ENCODE results near the gene DUSP22.
"Not testable (repeated sequence)": the region's sequence is repeated elsewhere in the genome, so short reads cannot be mapped to it uniquely, and the experiment has no call there.

DUSP22 gene

DNA sequence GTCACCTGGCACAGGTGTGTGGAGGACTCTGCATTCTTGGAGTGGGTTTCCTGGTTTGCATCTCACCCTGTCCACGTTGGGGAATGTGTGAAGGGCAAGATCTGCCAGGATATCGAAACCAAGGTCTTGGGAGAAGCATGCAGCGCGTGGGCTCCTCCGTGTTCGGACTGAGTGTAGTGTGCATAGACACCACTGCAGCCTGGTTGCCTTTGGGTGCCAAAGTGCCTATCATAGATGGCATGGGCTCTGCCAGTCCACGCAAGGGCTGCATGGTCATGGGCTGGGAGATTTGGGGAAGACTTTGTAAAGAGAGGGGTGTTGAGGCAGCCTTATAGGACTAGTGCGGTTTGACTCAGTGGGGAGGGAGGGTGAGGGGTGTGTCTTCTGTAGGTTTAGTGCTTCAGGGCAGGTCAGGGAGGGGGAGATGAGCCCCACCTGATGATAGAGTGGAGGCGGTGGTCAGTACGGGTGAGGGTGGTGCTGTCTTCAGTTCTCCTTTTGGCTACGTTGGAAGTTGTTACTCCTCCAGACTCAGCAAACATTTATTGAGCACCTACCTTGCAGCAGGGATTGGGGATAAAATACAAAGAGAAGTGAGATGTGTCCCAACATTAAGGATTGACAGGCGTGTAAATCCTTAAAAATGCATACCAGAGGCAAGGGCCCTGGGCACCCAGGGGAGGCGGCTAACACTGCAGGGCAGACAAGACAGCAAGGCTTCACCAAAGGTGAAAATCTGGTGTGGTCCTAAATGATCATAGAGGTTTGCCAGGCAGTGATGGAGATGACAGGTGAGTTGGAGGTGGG, 28.3 kb downstream of the DUSP22 start:
- Mint-ChIP-seq H3K4me3 (no peak overlapping the region), H3K27ac (peak overlapping the region in 1 of 2 donors; percentile 12), H3K9me3 (no peaks in the 10 kb centered on the region), H3K4me1 (peaks cover 32% of the 10 kb centered on the region), H3K27me3 (no peaks in the 10 kb centered on the region)
- DNase-seq = no peak
- no peak for ATAC-seq

DNA sequence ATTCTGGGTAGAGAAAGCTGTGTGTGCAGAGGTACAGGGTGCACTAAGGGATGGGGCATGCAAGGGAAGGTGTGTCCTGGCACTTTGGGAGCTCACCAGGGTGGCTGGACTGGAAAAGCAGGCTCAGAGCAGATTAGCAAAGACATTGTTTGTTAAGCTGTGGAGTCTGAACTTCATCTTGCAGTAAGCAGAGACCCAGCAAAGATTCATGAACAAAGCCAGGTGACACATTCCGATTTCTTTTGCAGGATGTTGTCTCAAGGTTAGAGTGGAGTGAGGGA, 28.8 kb downstream of the DUSP22 start:
- no peak overlapping the region for H3K27ac Mint-ChIP-seq
- ATAC-seq = no peak
- H3K4me3 Mint-ChIP-seq = no peak overlapping the region
- no peak for DNase-seq
- H3K9me3 Mint-ChIP-seq = no peaks in the 10 kb centered on the region
- H3K27me3 Mint-ChIP-seq = no peaks in the 10 kb centered on the region
- peaks cover 26% of the 10 kb centered on the region for H3K4me1 Mint-ChIP-seq

DNA sequence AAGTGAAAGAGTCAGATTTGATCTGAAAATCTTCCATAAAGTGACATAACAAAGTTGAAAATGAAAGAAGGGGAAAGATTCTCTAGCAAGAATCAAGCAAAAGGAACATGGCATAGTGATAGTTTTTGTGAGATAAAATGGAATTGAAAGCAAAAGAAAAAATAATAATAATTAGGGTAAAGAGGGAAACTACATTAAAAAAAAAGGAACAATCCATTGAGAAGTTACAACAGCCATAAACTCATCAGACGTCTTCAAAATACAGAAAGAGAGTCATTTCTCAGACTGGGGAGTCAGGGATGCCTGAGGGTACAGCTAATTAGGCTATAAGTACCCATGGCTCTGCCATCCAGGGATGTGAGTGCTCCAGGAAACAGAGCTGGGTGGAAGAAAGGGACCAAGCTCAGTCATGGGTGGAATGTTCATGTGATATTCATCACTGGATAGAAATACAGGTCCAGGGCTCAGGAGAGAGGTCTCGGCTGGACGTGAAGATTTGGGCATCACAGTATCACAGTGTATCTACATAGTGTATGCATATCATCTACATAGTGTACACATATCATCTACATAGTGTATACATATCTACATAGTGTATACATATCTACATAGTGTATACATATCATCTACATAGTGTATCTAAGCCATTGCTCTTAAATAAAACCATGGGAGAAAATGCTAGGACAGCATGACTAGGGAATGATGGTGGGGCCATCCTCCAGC, 29.4 kb downstream of the DUSP22 start:
- no peak overlapping the region for H3K27ac Mint-ChIP-seq
- DNase-seq (no peak), ATAC-seq (no peak)
- H3K4me1 Mint-ChIP-seq = peaks cover 21% of the 10 kb centered on the region
- H3K4me3 Mint-ChIP-seq = no peak overlapping the region
- H3K27me3 Mint-ChIP-seq = no peaks in the 10 kb centered on the region
- H3K9me3 Mint-ChIP-seq = no peaks in the 10 kb centered on the region

DNA sequence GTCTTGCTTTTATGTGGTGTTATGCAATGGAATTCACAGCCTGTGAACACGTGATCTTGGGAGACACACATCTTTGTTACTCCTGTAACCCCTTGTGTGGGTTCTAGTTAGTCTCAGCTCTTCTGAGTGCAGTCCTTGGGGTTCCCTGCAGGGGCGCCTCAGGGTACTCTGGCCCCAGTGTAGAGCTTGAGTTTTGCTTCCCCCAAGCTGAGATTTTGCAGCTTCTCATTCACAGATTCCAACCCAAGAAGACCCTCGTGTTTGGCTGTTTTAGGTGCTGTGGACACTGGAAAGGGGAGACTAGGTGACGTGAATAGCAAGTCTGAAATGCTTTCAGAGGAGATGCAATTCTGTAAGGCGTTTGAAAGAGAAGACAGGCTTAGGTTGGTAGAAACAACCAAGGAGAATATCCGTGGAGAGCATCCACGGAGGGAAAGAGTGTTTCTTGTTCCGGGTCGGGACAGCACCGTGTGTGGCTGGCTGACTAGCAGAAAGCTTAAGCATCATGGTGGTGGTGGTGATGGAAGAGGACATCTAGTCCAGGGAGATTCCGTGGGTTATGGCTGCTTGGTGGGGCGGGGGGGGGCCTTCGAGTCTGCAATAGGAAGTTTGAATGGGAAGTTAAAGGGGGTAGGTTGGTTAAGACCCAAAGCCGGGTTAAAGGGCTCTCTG, 30.1 kb downstream of the DUSP22 start:
- ATAC-seq = no peak
- no peak overlapping the region for H3K4me3 Mint-ChIP-seq

DNA sequence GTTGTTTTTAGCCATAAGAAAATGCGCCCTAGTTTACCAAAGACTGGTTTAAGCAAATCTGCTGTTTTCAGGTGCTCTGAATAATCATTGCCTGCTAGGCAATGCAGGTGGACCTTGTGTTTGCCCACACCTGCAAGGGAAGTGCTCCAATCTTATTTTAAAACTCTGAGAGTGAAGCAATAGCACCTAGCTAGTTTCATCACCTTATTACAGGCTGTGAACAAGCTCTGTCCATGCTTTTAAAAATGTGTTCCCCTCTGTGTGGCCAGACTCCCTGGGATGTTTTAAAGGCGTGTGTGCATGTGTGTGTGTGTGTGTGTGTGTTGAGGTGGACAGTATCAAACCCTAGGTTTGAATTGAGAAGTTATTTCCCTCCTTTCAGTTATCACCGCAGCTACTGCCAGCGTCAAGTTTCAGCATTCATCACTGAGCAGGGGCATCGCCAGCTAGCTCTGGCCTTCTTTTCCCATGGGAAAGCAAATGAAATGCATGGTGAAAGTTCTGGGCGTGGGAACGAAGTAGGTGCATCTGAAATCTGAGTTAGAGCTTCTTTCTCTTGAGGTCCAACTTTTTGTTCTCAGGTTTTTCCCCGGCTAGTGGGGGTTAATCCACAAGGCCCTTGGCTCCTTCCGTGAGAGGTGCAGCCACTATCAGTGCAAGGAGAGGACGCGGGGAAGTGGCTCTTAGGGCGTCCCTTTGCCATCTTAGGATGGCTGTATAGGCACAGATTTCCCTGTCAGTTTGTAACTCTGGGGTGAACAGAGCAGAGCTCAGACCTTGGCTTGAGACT, 30.8 kb downstream of the DUSP22 start:
- Mint-ChIP-seq H3K9me3 (no peaks in the 10 kb centered on the region), H3K27ac (no peak overlapping the region), H3K4me1 (peaks cover 8% of the 10 kb centered on the region), H3K4me3 (no peak overlapping the region), H3K27me3 (no peaks in the 10 kb centered on the region)
- no peak for ATAC-seq
- no peak for DNase-seq

More for the DNA sequence above, 30.1 kb downstream of the DUSP22 start:
- Mint-ChIP-seq H3K9me3 (no peaks in the 10 kb centered on the region), H3K27me3 (no peaks in the 10 kb centered on the region), H3K27ac (no peak overlapping the region), H3K4me1 (peaks cover 15% of the 10 kb centered on the region)
- DNase-seq = no peak

DNA sequence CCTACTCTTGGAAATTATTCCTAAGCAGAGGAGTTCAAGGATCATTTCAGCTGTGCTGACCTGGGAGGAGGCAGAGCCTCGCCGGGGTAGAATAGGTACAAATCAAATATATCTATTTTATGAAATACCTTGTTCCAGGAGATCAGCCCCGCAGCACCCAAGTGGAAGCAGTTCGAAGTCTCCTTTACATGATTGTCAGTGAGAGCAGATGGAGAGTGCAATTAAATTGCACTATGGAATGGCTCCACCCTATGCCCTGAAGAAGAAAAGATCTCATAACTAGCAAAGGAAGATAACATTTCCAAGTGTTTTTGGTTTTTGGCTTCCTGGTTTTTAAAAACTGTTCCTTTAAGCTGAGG, 31.4 kb downstream of the DUSP22 start:
- peaks cover 2% of the 10 kb centered on the region for H3K4me1 Mint-ChIP-seq
- DNase-seq (no peak), ATAC-seq (no peak)
- no peak overlapping the region for H3K4me3 Mint-ChIP-seq
- H3K27ac Mint-ChIP-seq = no peak overlapping the region
- H3K27me3 Mint-ChIP-seq = no peaks in the 10 kb centered on the region
- no peaks in the 10 kb centered on the region for H3K9me3 Mint-ChIP-seq

DNA sequence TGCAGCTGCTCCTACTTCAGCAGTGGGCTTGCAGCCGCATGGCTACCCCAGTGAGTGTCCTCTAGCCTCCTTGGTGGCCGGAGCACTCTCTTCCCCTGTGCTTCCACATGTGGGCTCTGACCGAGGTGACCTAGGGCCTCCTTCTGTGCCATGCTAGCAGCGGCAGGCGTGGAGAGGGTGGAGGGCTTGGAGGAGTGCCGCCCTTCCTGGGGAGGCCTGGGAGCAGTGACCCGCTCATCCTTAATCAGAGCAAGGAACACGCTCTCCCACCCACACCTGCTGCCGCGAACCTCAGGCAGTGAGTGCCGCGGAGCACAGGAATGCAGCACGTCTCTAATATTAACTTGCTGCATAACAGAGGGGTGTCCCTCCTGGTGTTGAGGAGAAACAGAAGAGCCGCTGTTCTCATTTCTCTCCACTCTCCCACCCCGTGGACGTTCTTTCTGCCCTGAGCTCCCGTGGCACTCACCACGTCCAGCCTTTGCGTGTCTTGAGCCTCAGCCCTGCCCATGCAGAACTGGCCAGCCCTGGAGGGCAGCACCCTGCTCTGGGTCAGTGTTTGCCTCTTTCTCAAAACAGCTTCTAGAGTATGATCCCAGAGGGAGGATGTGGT, 31.9 kb downstream of the DUSP22 start:
- Mint-ChIP-seq H3K9me3 (no peaks in the 10 kb centered on the region), H3K4me3 (no peak overlapping the region), H3K4me1 (no peaks in the 10 kb centered on the region), H3K27me3 (no peaks in the 10 kb centered on the region), H3K27ac (no peak overlapping the region)
- no peak for ATAC-seq
- DNase-seq = no peak

DNA sequence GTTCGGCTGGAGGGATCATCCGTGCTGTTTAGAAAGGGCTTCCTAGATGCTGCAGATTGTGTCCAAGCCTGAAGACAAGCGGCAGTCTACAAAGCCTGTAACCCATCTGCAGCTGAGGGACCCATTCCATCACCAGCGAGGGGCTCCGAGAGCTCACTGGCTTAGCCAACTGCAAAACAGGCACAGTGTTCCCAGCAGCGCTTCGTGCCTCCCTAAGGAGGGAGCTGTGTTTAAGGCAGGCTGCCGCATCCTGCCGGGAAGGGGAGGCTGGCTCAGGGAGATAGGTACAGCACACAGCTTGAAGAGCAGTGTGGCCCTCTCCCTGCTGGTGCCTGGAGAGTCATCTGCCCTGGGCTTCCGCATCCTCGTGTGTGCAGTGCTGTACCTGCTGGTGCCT, 32.4 kb downstream of the DUSP22 start:
- H3K4me3 Mint-ChIP-seq = no peak overlapping the region
- ATAC-seq (no peak), DNase-seq (no peak)
- H3K27ac Mint-ChIP-seq = no peak overlapping the region
- H3K4me1 Mint-ChIP-seq = no peaks in the 10 kb centered on the region
- H3K27me3 Mint-ChIP-seq = no peaks in the 10 kb centered on the region
- H3K9me3 Mint-ChIP-seq = no peaks in the 10 kb centered on the region

DNA sequence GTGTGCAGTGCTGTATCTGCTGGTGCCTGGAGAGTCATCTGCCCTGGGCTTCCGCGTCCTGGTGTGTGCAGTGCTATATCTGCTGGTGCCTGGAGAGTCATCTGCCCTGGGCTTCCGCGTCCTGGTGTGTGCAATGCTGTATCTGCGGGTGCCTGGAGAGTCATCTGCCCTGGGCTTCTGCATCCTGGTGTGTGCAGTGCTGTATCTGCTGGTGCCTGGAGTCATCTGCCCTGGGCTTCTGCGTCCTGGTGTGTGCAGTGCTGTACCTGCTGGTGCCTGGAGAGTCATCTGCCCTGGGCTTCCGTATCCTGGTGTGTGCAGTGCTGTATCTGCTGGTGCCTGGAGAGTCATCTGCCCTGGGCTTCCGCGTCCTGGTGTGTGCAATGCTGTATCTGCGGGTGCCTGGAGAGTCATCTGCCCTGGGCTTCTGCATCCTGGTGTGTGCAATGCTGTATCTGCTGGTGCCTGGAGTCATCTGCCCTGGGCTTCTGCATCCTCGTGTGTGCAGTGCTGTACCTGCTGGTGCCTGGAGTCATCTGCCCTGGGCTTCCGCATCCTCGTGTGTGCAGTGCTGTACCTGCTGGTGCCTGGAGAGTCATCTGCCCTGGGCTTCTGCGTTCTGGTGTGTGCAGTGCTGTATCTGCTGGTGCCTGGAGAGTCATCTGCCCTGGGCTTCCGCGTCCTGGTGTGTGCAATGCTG, 33.0 kb downstream of the DUSP22 start:
- not testable (repeated sequence) for H3K4me3 Mint-ChIP-seq, DNase-seq, H3K27me3 Mint-ChIP-seq, ATAC-seq, H3K27ac Mint-ChIP-seq, H3K9me3 Mint-ChIP-seq, H3K4me1 Mint-ChIP-seq

DNA sequence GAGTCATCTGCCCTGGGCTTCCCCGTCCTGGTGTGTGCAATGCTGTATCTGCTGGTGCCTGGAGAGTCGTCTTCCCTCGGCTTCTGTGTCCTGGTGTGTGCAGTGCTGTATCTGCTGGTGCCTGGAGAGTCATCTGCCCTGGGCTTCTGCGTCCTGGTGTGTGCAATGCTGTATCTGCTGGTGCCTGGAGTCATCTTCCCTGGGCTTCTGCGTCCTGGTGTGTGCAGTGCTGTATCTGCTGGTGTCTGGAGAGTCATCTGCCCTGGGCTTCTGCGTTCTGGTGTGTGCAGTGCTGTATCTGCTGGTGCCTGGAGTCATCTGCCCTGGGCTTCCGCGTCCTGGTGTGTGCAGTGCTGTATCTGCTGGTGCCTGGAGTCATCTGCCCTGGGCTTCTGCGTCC, 33.8 kb downstream of the DUSP22 start:
- not testable (repeated sequence) for H3K27ac Mint-ChIP-seq, H3K4me1 Mint-ChIP-seq, H3K4me3 Mint-ChIP-seq, DNase-seq, H3K27me3 Mint-ChIP-seq, H3K9me3 Mint-ChIP-seq, ATAC-seq

DNA sequence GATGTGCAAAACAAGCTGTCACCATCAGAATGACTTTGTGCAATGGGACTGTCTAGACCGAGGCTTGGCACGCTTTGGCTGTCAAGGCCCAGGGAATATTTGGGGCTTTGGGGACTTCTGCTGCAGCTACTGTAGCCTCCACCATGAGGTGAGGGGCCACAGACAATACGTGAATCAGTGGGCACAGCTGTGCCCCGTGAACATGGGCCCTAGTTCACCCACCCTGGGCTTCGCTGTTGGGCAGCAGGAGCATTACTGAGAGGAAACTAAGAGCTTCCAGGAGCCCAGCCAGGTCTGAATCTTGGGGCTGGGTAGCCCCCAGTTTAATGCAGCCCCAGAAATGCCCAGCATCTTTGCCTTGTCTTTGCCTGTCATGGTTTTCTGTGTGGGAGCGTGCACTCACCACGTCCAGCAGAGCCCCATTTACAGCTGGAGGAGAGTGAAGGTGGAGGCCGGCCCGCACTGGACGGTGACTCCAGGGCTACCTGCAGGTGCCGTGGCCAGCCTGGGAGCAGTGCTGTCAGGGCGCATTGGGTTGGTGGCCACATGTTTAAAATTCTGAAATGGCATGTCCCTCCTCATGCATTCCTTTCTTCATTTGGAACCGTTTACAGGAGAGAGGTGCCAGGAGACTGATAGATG, 34.7 kb downstream of the DUSP22 start:
- Mint-ChIP-seq H3K9me3 (no peaks in the 10 kb centered on the region), H3K4me3 (no peak overlapping the region), H3K27ac (peak overlapping the region in 1 of 2 donors; percentile 82), H3K27me3 (no peaks in the 10 kb centered on the region), H3K4me1 (no peaks in the 10 kb centered on the region)
- ATAC-seq (no peak), DNase-seq (no peak)

DNA sequence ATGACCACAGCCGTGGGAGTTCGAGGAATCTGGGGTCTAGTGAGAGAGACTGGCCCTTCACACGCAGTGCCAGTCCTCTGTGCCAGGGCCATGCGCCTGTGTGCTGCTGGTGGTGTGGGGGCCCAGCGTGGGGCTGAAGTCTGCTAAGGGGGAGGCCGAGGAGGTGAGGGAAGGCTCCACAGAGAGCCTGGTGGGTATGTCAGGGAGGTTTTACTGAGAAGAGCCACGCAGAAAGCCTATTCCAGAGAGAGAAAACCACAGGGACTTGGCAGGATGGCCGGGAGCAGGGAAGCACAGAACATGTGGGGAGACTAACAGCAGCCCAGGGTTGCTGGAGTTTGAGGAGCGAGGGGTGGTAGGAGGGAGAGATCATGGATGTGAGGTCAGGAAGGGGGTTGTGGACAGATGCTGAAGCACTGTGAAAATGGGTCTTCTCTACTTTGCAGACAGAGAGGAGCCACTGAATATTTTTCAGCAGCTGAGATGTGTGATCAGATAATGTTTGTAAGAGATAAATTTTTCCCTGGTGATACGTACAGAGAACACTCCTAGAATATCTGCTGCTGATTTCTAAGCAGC, 35.3 kb downstream of the DUSP22 start:
- Mint-ChIP-seq H3K9me3 (no peaks in the 10 kb centered on the region), H3K4me1 (no peaks in the 10 kb centered on the region), H3K27ac (peak overlapping the region; percentile 13 to 82), H3K4me3 (no peak overlapping the region), H3K27me3 (no peaks in the 10 kb centered on the region)
- no peak for DNase-seq
- ATAC-seq = peak; percentile 2

DNA sequence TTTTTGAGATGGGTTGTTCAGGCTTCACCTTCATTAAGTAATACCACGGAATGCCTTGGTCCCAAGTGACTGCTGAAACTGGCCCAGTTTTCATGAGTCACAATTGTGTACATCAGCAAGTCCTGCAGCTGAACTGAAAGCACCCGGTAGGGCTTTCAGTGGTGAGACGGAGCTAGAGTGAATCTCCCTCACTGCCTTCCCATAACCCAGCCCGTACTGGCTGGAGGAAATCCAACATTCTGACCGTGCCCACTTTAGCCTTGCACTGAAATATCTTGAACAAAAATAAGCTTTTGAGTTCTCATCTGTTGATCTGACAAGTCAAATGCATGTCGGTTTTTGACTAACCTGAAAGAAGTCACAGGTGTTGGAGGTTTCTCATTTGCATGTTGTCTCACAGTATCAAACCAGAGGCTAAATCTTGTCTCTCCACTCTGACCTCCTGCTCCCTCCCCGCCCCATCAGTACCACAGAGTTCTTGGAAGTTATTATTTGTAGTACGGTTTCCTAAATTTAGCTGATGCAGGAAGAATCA, 35.9 kb downstream of the DUSP22 start:
- DNase-seq (peak in 1 of 2 donors; percentile 33), ATAC-seq (peak; percentile 77)
- H3K27ac Mint-ChIP-seq = no peak overlapping the region
- no peak overlapping the region for H3K4me3 Mint-ChIP-seq
- no peaks in the 10 kb centered on the region for H3K9me3 Mint-ChIP-seq
- H3K4me1 Mint-ChIP-seq = no peaks in the 10 kb centered on the region
- no peaks in the 10 kb centered on the region for H3K27me3 Mint-ChIP-seq

DNA sequence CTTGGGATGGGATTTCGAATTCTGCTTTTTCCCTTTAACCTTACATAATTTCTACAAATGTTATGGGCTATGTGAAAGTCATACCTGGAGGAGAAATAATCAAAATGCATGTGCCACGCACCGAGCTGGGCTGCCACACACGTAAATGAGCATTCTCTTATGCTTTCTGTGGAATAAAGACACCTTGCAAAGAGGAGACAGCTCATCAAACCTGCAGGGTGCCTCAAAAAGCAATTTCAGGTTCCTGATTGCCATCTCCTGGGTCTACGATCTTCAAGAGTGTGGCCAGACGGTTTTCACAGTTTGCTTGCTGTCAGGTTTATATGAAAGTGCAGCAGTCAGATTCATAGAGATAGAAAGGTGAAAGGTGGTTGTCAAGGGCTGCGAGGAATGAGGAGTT, 36.6 kb downstream of the DUSP22 start:
- H3K27me3 Mint-ChIP-seq = no peaks in the 10 kb centered on the region
- ATAC-seq (no peak), DNase-seq (no peak)
- H3K4me3 Mint-ChIP-seq = no peak overlapping the region
- no peaks in the 10 kb centered on the region for H3K9me3 Mint-ChIP-seq
- H3K4me1 Mint-ChIP-seq = no peaks in the 10 kb centered on the region
- H3K27ac Mint-ChIP-seq = no peak overlapping the region
